GM12892 (cell line): ENCODE data around the gene ASCL2.

Experiments used
- POLR2A ChIP-seq: IDR thresholded peaks from 2 replicates; pipeline ENCODE4 v1.6.1; 2011; ENCODE audit warnings: low read depth, low read length, control low read depth
- TAF1 ChIP-seq: IDR thresholded peaks from 2 replicates; pipeline ENCODE4 v1.6.1; 2011; ENCODE audit warnings: low read depth, mild to moderate bottlenecking, control low read depth, low read length, borderline replicate concordance

DNA sequence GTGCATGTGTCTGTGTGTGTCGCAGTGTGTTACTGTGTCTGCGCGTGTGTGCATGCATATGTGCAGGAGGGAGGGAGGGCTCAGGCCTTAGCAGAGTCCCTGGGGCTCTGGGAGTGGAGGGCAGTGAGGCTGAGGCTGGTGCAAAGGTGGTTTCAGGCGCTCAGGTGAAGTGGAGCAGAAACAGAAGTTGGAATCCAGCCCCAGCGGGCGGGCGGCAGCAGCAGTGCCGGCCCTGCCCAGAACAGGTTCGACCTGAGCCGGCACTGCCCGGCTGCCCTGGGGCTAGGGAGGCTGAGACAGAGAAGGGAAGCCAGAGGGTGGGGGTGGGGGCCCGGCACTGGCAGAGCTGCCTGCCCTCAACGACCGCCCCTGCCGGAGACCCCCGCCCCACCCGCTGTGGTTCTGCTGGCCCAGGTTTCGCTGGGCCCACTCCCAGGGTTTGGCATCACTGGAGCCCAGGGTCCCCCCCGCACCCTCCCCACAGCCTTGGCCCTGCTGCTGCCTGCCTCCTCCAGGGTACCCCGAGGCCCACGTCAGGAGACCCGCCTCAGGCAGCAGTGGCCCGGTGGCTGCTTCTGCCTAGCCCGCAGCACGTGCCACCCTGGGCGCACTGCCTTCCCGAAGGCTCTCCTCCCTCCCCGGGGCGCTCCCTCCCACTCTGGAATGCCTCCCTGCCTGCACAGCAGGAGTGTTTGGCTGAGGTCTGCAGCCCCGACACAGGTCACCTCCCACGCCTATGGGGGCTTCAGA lies 13.3 kb downstream of the ASCL2 start:
- TF ChIP-seq TAF1 (no peak), POLR2A (no peak)
